Smooth muscle cell (in vitro differentiated cells): ENCODE data around the gene STYXL1. TPM values are rescaled to one million over a fixed set of nuclear protein-coding genes. Genes with fewer than 3 reads are reported as not detected.
A peak's percentile ranks its signal among the peaks of the same experiment; 100 is the strongest.

Experiments
- DNase-seq: peaks from one replicate; lab custom pipeline; 2025; ENCODE audit not compliant: unreplicated experiment; lab: John Stamatoyannopoulos, UW
- H2AFZ ChIP-seq: fragments of 200-600 bp; sonication (generic); 2 replicates; pipeline ENCODE4 v1.6.0; 2016; ENCODE audit warnings: antibody characterized with exemption, low read depth, mild to moderate bottlenecking
- H3F3A ChIP-seq: fragments of 200-600 bp; sonication (generic); 2 replicates; pipeline ENCODE4 v1.6.0; 2017; ENCODE audit warnings: antibody characterized with exemption, low read depth
- H3K27ac ChIP-seq: fragments of 200-600 bp; sonication (generic); 2 replicates; pipeline ENCODE4 v1.5.1; 2016; ENCODE audit warnings: low read depth, mild to moderate bottlenecking
- H3K27me3 ChIP-seq: fragments of 200-600 bp; sonication (generic); 2 replicates; pipeline ENCODE4 v1.6.1; 2016; ENCODE audit warnings: low read depth, mild to moderate bottlenecking
- H3K36me3 ChIP-seq: fragments of 200-600 bp; sonication (generic); 2 replicates; pipeline ENCODE4 v1.5.1; 2016; ENCODE audit warnings: low read depth
- H3K4me1 ChIP-seq: fragments of 200-600 bp; sonication (generic); 2 replicates; pipeline ENCODE4 v1.5.1; 2016; ENCODE audit warnings: low read depth
- H3K4me2 ChIP-seq: fragments of 200-600 bp; sonication (generic); 2 replicates; pipeline ENCODE4 v1.6.0; 2016; ENCODE audit warnings: mild to moderate bottlenecking
- H3K4me3 ChIP-seq: fragments of 200-600 bp; sonication (generic); 2 replicates; pipeline ENCODE4 v1.5.1; 2016; ENCODE audit warnings: mild to moderate bottlenecking
- H3K79me2 ChIP-seq: fragments of 200-600 bp; sonication (generic); 2 replicates; pipeline ENCODE4 v1.6.0; 2016; ENCODE audit warnings: low read depth, mild to moderate bottlenecking
- H3K9ac ChIP-seq: fragments of 200-600 bp; sonication (generic); 2 replicates; pipeline ENCODE4 v1.6.0; 2016; ENCODE audit warnings: low read depth
- H3K9me3 ChIP-seq: fragments of 200-600 bp; sonication (generic); replicated peaks from 2 replicates; pipeline ENCODE4 v1.5.1; 2016; ENCODE audit warnings: low read depth
- H4K20me1 ChIP-seq: fragments of 200-600 bp; sonication (generic); 2 replicates; pipeline ENCODE4 v1.6.0; 2016; ENCODE audit warnings: low read depth
- CTCF ChIP-seq: fragments of 200-600 bp; sonication (generic); IDR thresholded peaks from 2 replicates; pipeline ENCODE4 v1.5.1; 2017; ENCODE audit warnings: borderline replicate concordance, mild to moderate bottlenecking, antibody characterized with exemption; ENCODE audit not compliant: insufficient read depth, poor library complexity, severe bottlenecking
- WGBS: methylation state at CpG from one replicate; pipeline ENCODE4 v1.1.7; 2016; ENCODE audit warnings: low lambda C conversion rate; 5-methylcytosine and 5-hydroxymethylcytosine counted together
- polyA plus RNA-seq: library from polyadenylated mRNA; unstranded; fragments of >200 nt; fragmentation: Nextera tagmentation; extraction: Ambion mirVana; gene quantifications from 2 replicates; pipeline ENCODE4 v1.2.1, GENCODE V29; 2016
- total RNA-seq: library from RNA; depleted of rRNA; stranded (reverse); fragments of >200 nt; gene quantifications from 2 replicates; pipeline ENCODE4 v1.2.3, GENCODE V29; 2014

STYXL1 gene
- total and polyA plus RNA-seq, 2 experiments from 2014 or later = 75.6 to 84.0 TPM

- TF ChIP-seq CTCF = no peak
- DNase-seq = peak; percentile 48
- no peak overlapping the region for H3K27ac ChIP-seq
- H4K20me1 ChIP-seq = no peaks in the 10 kb centered on the region
- H3K9ac ChIP-seq = peak overlapping the region; percentile 70
- no peaks in the 10 kb centered on the region for H3F3A ChIP-seq
- H3K4me2 ChIP-seq = peak overlapping the region; percentile 99
- WGBS = 2% methylated on average over 33 of the region's 40 CpGs
- H3K27me3 ChIP-seq = no peaks in the 10 kb centered on the region
- no peaks in the 10 kb centered on the region for H3K9me3 ChIP-seq
- H3K4me3 ChIP-seq = peak overlapping the region; percentile 87
- H3K36me3 ChIP-seq = no peaks in the 10 kb centered on the region
- H2AFZ ChIP-seq = peak overlapping the region; percentile 4
- peaks cover 6% of the 10 kb centered on the region for H3K4me1 ChIP-seq
- H3K79me2 ChIP-seq = no peaks in the 10 kb centered on the region
Measured at GRCh38 chr7:75993689-75994387, 54.0 kb downstream of the STYXL1 start.

- TF ChIP-seq CTCF = no peak
- Histone ChIP-seq H2AFZ (no peak overlapping the region), H3K4me1 (peaks cover 6% of the 10 kb centered on the region), H3K36me3 (no peaks in the 10 kb centered on the region), H3K9ac (no peak overlapping the region), H3K4me2 (no peak overlapping the region), H3K4me3 (no peak overlapping the region), H3K79me2 (no peaks in the 10 kb centered on the region), H3F3A (no peaks in the 10 kb centered on the region), H4K20me1 (no peaks in the 10 kb centered on the region), H3K27ac (no peak overlapping the region), H3K27me3 (no peaks in the 10 kb centered on the region), H3K9me3 (no peaks in the 10 kb centered on the region)
- WGBS = 97% methylated on average over 20 of the region's 20 CpGs
- no peak for DNase-seq
Measured at GRCh38 chr7:75992083-75992755, 55.6 kb downstream of the STYXL1 start.

GRCh38 chr7:75991531-75992082, 56.2 kb downstream of the STYXL1 start:
- Histone ChIP-seq H3F3A (no peaks in the 10 kb centered on the region), H3K27ac (no peak overlapping the region), H2AFZ (no peak overlapping the region), H3K79me2 (no peaks in the 10 kb centered on the region), H4K20me1 (no peaks in the 10 kb centered on the region), H3K4me1 (peaks cover 6% of the 10 kb centered on the region), H3K4me3 (no peak overlapping the region), H3K9me3 (no peaks in the 10 kb centered on the region), H3K4me2 (no peak overlapping the region), H3K9ac (no peak overlapping the region), H3K27me3 (no peaks in the 10 kb centered on the region), H3K36me3 (no peaks in the 10 kb centered on the region)
- DNase-seq = no peak
- WGBS = 94% methylated on average over 9 of the region's 9 CpGs
- no peak for TF ChIP-seq CTCF
